K562 (cell line): ENCODE data around the gene FOCAD. TPM values are rescaled to one million over a fixed set of nuclear protein-coding genes. Genes with fewer than 3 reads are reported as not detected.

ENCODE experiments used
- ATAC-seq: fragments of 200-7000 bp; cut with Tn5 transposase; 3 replicates; pipeline ENCODE4 v1.9.1; 2020; ENCODE audit warnings: moderate library complexity
- BruUV-seq: library from RNA; stranded (reverse); fragments of 400-500 nt; replicated peaks from 2 replicates; lab custom pipeline; 2021; lab: Mats Ljungman, UMichigan
- CTCF ChIA-PET: fragments of 300-600 bp; formaldehyde crosslinking; extraction: SDS; loops from one replicate; lab custom pipeline; 2021; ENCODE audit warnings: low intra/inter-chr PET ratio; lab: Yijun Ruan, JAX
- POLR2A ChIA-PET: fragments of 300-600, 350-650 bp; sonication (Branson Sonifier 250); formaldehyde crosslinking; extraction: SDS; loops from one replicate; lab custom pipeline; 2021; ENCODE audit warnings: antibody characterized with exemption, inconsistent platforms; lab: Yijun Ruan, JAX
- DNase-seq, 4 experiments: peaks; one replicate each; pipeline versions ENCODE4 v3.0.0 to v3.0.0-alpha.2; 2011 to 2018; ENCODE audit warnings: low spot score in 3 of 4, mixed read lengths in 3 of 4; ENCODE audit errors: extremely low read depth in 1 of 4
- FAIRE-seq: peaks from 2 replicates; lab custom pipeline; 2011; peaks lifted over from hg19 to GRCh38; lab: Jason Lieb, UNC
- H2AFZ ChIP-seq: 2 replicates; pipeline ENCODE4 v1.6.0; 2011; ENCODE audit warnings: low read depth, low read length, control low read depth, inconsistent platforms
- H3K27ac ChIP-seq: fragments of 200-600 bp; 3 replicates; pipeline ENCODE4 v1.8.0; 2011; ENCODE audit warnings: low read depth, mild to moderate bottlenecking, control low read depth, inconsistent platforms, low read length, moderate library complexity, mixed read lengths; ENCODE audit errors: extremely low read depth
- H3K27me3 ChIP-seq, 2 experiments: fragments of 300-600 bp in 1 of 2; 2 replicates in 1 of 2; 3 replicates in 1 of 2; pipeline versions ENCODE4 v1.6.0 to v1.8.0; 2011; ENCODE audit warnings: inconsistent platforms in 2 of 2, low read length in 2 of 2, mild to moderate bottlenecking in 1 of 2, mixed read lengths in 1 of 2, moderate library complexity in 1 of 2; ENCODE audit not compliant: control insufficient read depth in 2 of 2, insufficient read depth in 2 of 2
- H3K36me3 ChIP-seq: fragments of 300-600 bp; 3 replicates; pipeline ENCODE4 v1.8.0; 2011; ENCODE audit warnings: mild to moderate bottlenecking, low read length, inconsistent platforms; ENCODE audit not compliant: control insufficient read depth, insufficient read depth
- H3K4me1 ChIP-seq, 2 experiments: fragments of 200-600 bp in 1 of 2; replicated peaks in 1 of 2; 2 replicates in 1 of 2; 3 replicates in 1 of 2; pipeline versions ENCODE4 v1.5.1 to v1.8.0; 2011; ENCODE audit warnings: inconsistent platforms in 2 of 2, low read length in 2 of 2, mild to moderate bottlenecking in 1 of 2, mixed read lengths in 1 of 2, moderate library complexity in 1 of 2; ENCODE audit not compliant: control insufficient read depth in 2 of 2, insufficient read depth in 2 of 2
- H3K4me2 ChIP-seq: 2 replicates; pipeline ENCODE4 v1.6.1; 2011; ENCODE audit warnings: low read length, control low read depth, inconsistent platforms, mixed read lengths; ENCODE audit not compliant: insufficient read depth
- H3K4me3 ChIP-seq: fragments of 200-600 bp; sonication (generic), shearing (Covaris generic); 2 replicates; pipeline ENCODE4 v1.5.1; 2016; ENCODE audit warnings: control low read depth, inconsistent platforms
- H3K79me2 ChIP-seq: fragments of 200-600 bp; 3 replicates; pipeline ENCODE4 v1.8.0; 2011; ENCODE audit warnings: low read length, inconsistent platforms; ENCODE audit not compliant: control insufficient read depth, insufficient read depth
- H3K9ac ChIP-seq, 2 experiments: 2 replicates each; pipeline versions ENCODE4 v1.6.0 to v1.6.1; 2011; ENCODE audit warnings: low read depth in 2 of 2, low read length in 2 of 2, control low read depth in 1 of 2, inconsistent platforms in 1 of 2, mild to moderate bottlenecking in 1 of 2, mixed read lengths in 1 of 2; ENCODE audit not compliant: insufficient read depth in 1 of 2
- H3K9me1 ChIP-seq: one replicate; pipeline ENCODE4 v1.6.0; 2011; ENCODE audit warnings: inconsistent platforms, mild to moderate bottlenecking, low read length, moderate library complexity; ENCODE audit not compliant: control insufficient read depth, insufficient read depth
- H3K9me3 ChIP-seq: replicated peaks from 2 replicates; pipeline ENCODE4 v1.5.1; 2011; ENCODE audit warnings: low read depth, low read length, inconsistent platforms; ENCODE audit not compliant: control insufficient read depth, insufficient read depth
- H4K20me1 ChIP-seq: replicated peaks from 2 replicates; pipeline ENCODE4 v1.6.1; 2011; ENCODE audit warnings: low read length, inconsistent platforms, mixed read lengths; ENCODE audit not compliant: control insufficient read depth, insufficient read depth
- CHAMP1 ChIP-seq: fragments of 450-650 bp; IDR thresholded peaks from 2 replicates; pipeline ENCODE4 v1.6.1; 2016; ENCODE audit warnings: mild to moderate bottlenecking
- CREB3L1 ChIP-seq: fragments of 450-650 bp; IDR thresholded peaks from 2 replicates; pipeline ENCODE4 v1.6.1; 2014; ENCODE audit warnings: low read depth, mild to moderate bottlenecking, moderate library complexity, borderline replicate concordance
- ETV1 ChIP-seq: fragments of 450-650 bp; conservative IDR thresholded peaks from 2 replicates; pipeline ENCODE4 v1.6.1; 2016; ENCODE audit warnings: missing genetic modification characterization, control low read depth, low read depth, missing compliant biosample characterization
- ETV5 ChIP-seq: sonication (generic); formaldehyde crosslinking; IDR thresholded peaks from 2 replicates; pipeline ENCODE4 v1.4.0; 2020; ENCODE audit warnings: low read depth, mild to moderate bottlenecking, missing genetic modification reagents
- HDAC1 ChIP-seq, 2 experiments: fragments of 450-650 bp; IDR thresholded peaks; 2 replicates each; pipeline ENCODE4 v1.6.1; 2016 to 2017; ENCODE audit warnings: inconsistent platforms in 1 of 2, mild to moderate bottlenecking in 1 of 2, moderate library complexity in 1 of 2
- HOMEZ ChIP-seq: fragments of 250-450 bp; sonication (Bioruptor Pico); IDR thresholded peaks from 2 replicates; pipeline ENCODE4 v1.4.0; 2020; ENCODE audit warnings: mild to moderate bottlenecking, moderate library complexity
- MAFK ChIP-seq: IDR thresholded peaks from 2 replicates; pipeline ENCODE4 v1.6.1; 2011; ENCODE audit warnings: low read length, improper control_type of control experiment
- MYC ChIP-seq, 2 experiments: fragments of 250-450 bp in 1 of 2; sonication (Bioruptor Pico) in 1 of 2; IDR thresholded peaks; 2 replicates each; pipeline versions ENCODE4 v1.5.1 to v1.6.1; 2012 to 2021; ENCODE audit warnings: low read depth in 2 of 2, borderline replicate concordance in 1 of 2, improper control_type of control experiment in 1 of 2, low read length in 1 of 2, mild to moderate bottlenecking in 1 of 2, moderate library complexity in 1 of 2
- RBM25 ChIP-seq: fragments of 200-400 bp; formaldehyde crosslinking; IDR thresholded peaks from 2 replicates; pipeline ENCODE4 v1.6.1; 2018; ENCODE audit warnings: low read length, low read depth, moderate library complexity; ENCODE audit not compliant: severe bottlenecking
- SMARCB1 ChIP-seq: IDR thresholded peaks from 2 replicates; pipeline ENCODE4 v1.6.1; 2011; ENCODE audit warnings: improper control_type of control experiment, low read depth; ENCODE audit not compliant: insufficient read length
- SRF ChIP-seq, 2 experiments: fragments of 250-450, 450-650 bp in 1 of 2; sonication (Bioruptor Pico) in 1 of 2; sonication (generic) in 1 of 2; formaldehyde crosslinking; IDR thresholded peaks; 2 replicates each; pipeline versions ENCODE4 v1.5.0 to v1.5.1; 2020 to 2022; ENCODE audit warnings: mild to moderate bottlenecking in 1 of 2, missing genetic modification reagents in 1 of 2
- SRSF3 ChIP-seq: fragments of 200-400 bp; formaldehyde crosslinking; IDR thresholded peaks from 2 replicates; pipeline ENCODE4 v1.6.1; 2016; ENCODE audit warnings: mild to moderate bottlenecking, low read length, moderate library complexity; ENCODE audit not compliant: insufficient read depth
- ZBTB33 ChIP-seq: sonication (generic); formaldehyde crosslinking; IDR thresholded peaks from 2 replicates; pipeline ENCODE4 v1.8.1; 2023; ENCODE audit warnings: mild to moderate bottlenecking, missing genetic modification reagents
- WGBS: fragments of 100-300 bp; shearing (Covaris generic); methylation state at CpG from one replicate; pipeline ENCODE4 v1.1.6; 2016; ENCODE audit warnings: low coverage, mixed read lengths; ENCODE audit not compliant: insufficient coverage; ENCODE audit errors: missing lambda C conversion rate; 5-methylcytosine and 5-hydroxymethylcytosine counted together
- in situ Hi-C: fragments of 300-500 bp; cut with MboI; formaldehyde crosslinking; loops from 4 replicates; pipeline ENCODE4 v1.15.0; 2018; ENCODE audit warnings: inconsistent platforms, mixed read lengths
- intact Hi-C: fragments of 100-400 bp; cut with micrococcal nuclease; formaldehyde crosslinking; loops from 2 replicates; pipeline ENCODE4 v1.14.2; 2022
- polyA plus RNA-seq, 8 experiments: library from polyadenylated mRNA; depleted of rRNA in 4 of 8; stranded (reverse) in 5 of 8; unstranded in 3 of 8; fragments of >200 nt; fragmentation: Nextera tagmentation in 2 of 8; fragmentation: Illumina TruSeq in 1 of 8; extraction: Ambion mirVana in 2 of 8; extraction: Trizol in 1 of 8; gene quantifications; 2 replicates each; pipeline versions ENCODE4 v1.2.1 to v1.2.3, GENCODE V29; 2011 to 2014; ENCODE audit warnings: inconsistent platforms in 1 of 8, missing spikeins in 1 of 8
- total RNA-seq, 7 experiments: library from RNA; depleted of rRNA in 6 of 7; stranded (reverse); fragments of >200 nt in 6 of 7; fragmentation: Illumina TruSeq in 2 of 7; extraction: Trizol in 2 of 7; gene quantifications; 2 replicates each; pipeline versions ENCODE4 v1.2.1 to v1.2.3, GENCODE V29; 2011 to 2021; ENCODE audit warnings: low replicate concordance in 1 of 7

FOCAD gene
- total and polyA plus RNA-seq, 9 of the 15 experiments (the other 6 are each of a cell fraction or from before 2014, with no cell fraction given): 0.13 to 2.4 (median 1.6) TPM

- DNase-seq (no peak), FAIRE-seq (no peak)
- no peaks in the 10 kb centered on the region for H3K27me3 ChIP-seq
- H2AFZ ChIP-seq: no peak overlapping the region
- no peak overlapping the region for H3K27ac ChIP-seq
- no peaks in the 10 kb centered on the region for H3K9me3 ChIP-seq
- intact Hi-C loops: no loop called here
- ChIA-PET CTCF (no interaction called here), POLR2A (no interaction called here)
- H3K4me1 ChIP-seq: no peaks in the 10 kb centered on the region
- no peaks in the 10 kb centered on the region for H3K36me3 ChIP-seq
- no peak overlapping the region for H3K4me2 ChIP-seq
- no peaks in the 10 kb centered on the region for H4K20me1 ChIP-seq
- H3K4me3 ChIP-seq: no peak overlapping the region
- no peak overlapping the region for H3K9ac ChIP-seq
- WGBS: no CpG with 5 or more reads among the region's 2 CpGs
- H3K79me2 ChIP-seq: no peaks in the 10 kb centered on the region
- TF ChIP-seq SMARCB1 (no peak), RBM25 (no peak), ZBTB33 (CRISPR knock-in tag) (no peak), CHAMP1 (no peak), ETV1 (tag) (no peak), ETV5 (CRISPR knock-in tag) (no peak), HDAC1 (IDR thresholded peaks at IDR 0.05) (no peak), SRSF3 (no peak), HOMEZ (CRISPR knock-in tag) (no peak), MYC (IDR thresholded peaks at IDR 0.05; ENCODE audit: low read depth, low read length) (no peak), MYC (CRISPR knock-in tag; IDR thresholded peaks at IDR 0.05; ENCODE audit: borderline replicate concordance, low read depth) (no peak), MAFK (no peak), CREB3L1 (no peak), SRF (CRISPR knock-in tag; IDR thresholded peaks at IDR 0.05) (no peak)
- TF ChIP-seq, all 486 proteins: peak for 0
- no peak for ATAC-seq
- no TSS peak for BruUV-seq
- H3K9me1 ChIP-seq: no peaks in the 10 kb centered on the region
- in situ Hi-C loops: no loop called here
Measured at GRCh38 chr9:20880271-20880670, 196.2 kb downstream of the FOCAD start.
